ENCODE results near the gene TPT1.
"Not testable (repeated sequence)": the region's sequence is repeated elsewhere in the genome, so short reads cannot be mapped to it uniquely, and the experiment has no call there.

TPT1 gene

DNA sequence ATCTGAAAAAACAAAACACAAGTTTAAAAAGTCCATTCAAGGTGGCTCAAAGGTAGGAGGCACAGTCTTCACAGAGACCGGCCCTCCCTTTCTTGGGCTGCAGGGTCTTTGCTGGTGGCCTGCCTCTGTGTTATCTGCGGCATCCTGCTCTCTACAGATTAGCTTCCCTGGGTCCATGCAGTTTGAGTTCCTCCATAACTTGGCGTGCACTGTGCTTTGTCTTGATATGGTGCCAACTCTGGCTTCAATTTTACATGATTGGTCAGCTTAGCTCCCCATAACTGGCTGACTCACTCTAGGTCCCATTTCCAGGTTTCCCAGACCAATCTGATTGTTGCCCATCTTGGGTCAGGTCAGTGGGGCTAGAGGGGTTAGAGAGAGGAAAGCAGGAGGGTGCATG is 41.8 kb downstream of the TPT1 start:
- DNase-seq, result no peak

DNA sequence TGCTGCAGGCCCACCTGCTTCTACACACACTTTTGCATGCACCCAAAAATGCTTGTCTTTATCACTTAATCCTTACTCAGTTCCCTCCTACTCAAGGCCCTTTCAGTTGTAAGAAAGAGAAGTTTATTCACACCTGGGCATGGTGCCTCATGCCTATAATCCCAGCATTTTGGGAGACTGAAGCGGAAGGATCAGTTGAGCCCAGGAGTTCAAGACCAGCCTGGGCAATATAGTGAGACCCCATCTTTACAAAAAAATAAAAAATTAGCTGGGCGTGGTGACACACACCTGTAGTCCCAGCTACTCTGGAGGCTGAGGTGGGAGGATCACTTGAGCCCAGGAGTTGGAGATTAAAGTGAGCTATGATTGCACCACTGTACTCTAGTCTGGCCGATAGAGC is 42.4 kb downstream of the TPT1 start:
- DNase-seq, result not testable (repeated sequence)

DNA sequence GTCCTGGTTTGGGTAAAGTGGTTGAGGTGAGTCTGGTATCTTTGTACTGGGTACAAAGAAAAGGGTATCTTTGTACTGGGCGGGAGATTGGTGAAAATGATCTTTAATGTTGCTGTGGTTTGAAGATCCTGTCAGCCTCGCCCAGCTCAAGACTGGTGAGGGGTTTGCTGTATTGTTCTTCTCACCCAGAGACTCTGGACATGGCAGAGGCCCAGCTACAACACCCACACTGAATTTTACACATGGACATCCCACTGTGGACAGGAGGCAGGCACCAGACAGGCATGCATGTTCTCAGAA is 42.8 kb downstream of the TPT1 start:
- no peak for DNase-seq

DNA sequence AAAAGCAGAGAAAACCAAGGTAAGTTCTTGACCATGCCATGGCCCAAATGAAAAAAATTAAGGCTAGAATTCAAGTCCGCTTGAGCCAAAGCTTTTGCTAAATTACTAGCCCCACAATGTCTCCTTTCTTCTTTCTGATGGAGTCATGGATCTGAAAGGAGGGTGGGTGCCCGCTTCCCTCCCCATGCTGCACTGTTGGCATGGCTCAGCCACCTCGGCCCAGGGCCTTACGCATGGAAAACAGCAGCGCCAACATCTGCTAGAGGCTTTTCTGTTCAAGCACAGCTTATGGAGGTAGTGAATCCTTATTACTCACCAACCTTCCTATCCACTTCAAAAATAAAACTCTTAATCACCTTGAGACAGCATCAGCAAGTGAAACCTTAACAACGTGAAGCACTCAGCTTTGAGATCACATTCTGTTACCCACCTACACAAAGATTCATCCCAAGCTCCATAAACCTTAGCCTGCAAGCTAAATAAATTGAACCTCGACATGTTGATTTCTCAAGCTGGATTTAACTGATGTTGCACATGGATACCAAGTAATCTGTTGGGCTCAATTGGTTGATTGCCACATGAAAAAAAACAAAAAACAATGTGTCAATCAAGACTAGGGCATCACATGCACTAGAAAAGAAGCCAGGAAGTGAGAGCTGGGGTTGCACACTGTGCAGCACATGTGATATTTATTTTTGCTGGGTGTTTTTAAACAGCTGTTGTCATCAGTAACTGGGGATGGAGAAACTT is 43.4 kb downstream of the TPT1 start:
- no peak for DNase-seq

DNA sequence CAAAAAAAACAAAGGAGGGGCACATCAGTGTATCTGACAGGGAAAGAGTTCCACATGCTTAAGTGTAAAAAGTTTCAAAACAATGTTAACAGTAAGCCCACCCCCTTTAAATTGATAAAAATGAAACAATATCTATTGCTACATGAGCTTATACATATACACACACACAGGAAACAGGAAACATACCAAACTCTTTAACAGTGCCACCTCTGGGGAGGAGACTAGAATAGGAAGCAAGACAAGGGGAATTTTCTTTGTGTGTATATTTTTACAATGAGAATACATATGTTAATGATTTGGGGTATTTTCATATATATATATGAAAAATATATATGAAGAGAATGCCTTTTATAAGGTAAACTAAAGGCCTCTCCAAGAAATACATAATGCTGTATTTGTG is 44.7 kb downstream of the TPT1 start:
- DNase-seq, result no peak

DNA sequence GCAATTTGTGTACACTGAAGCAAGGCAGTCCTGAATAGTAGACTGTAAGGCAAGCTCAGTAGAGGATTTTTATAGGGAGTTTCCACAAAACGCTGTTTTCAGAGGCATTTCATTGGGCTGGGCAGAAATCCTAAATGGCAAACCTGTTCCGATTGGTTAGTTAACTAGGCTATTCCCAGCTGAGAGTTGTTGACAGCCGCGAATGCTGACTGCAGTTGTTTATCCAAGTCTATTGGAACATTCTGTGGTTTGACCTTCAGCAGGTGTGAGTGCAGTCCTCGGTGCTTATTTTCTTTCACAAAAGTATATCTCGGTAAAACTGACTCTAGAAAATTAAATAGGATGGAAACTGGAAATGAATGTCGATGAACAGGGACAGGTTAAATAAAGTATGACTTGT is 45.4 kb downstream of the TPT1 start:
- no peak for DNase-seq

DNA sequence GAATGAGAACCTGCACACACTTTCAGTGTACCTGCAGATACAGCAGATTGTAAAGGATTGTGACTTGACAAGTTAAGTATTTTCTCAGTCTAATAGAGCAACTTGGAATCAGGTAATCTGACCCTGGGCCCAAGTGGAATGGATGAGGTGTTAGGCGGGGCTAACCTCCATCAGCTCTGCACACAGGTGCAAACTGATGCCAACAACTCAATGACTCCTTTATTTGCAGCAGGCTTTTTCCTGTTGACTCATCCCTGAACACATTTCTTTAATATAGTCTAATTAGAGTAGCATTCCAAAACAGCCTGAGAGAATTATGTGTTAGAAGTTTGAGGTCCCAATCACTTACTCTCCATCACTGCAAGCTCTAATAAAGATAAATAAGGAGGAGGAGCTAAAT is 48.8 kb downstream of the TPT1 start:
- no peak for DNase-seq

DNA sequence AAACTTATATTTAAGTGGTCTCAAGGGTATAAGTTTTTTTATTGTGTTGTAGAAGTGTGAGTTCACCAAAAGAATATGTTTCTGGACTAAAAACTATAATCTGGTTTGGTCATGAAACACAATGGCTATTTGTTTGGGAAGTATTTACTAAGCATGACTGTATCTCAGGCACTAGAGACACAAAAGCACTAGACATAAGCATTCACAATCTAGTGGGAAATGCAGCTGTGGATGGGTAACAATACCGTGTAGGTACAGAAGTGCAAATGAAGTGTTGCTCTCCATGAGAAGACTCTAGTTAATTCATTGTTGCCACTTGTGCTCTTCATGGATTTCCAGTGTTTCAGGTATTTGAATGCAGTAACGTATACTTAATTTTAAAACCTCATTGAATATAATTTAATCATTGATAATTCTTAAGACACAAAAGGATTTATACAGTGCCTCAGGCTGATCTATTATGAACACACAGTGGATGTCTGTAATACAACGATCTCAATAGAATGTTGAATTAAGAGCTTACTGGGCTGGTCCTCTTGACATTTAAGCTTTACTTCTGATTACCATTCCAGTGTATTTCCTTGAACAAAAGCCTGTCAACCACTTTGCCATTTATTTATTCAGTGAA is 50.9 kb downstream of the TPT1 start:
- no peak for DNase-seq
